ENCODE measurements around the gene P4HA1.

The P4HA1 gene

DNA sequence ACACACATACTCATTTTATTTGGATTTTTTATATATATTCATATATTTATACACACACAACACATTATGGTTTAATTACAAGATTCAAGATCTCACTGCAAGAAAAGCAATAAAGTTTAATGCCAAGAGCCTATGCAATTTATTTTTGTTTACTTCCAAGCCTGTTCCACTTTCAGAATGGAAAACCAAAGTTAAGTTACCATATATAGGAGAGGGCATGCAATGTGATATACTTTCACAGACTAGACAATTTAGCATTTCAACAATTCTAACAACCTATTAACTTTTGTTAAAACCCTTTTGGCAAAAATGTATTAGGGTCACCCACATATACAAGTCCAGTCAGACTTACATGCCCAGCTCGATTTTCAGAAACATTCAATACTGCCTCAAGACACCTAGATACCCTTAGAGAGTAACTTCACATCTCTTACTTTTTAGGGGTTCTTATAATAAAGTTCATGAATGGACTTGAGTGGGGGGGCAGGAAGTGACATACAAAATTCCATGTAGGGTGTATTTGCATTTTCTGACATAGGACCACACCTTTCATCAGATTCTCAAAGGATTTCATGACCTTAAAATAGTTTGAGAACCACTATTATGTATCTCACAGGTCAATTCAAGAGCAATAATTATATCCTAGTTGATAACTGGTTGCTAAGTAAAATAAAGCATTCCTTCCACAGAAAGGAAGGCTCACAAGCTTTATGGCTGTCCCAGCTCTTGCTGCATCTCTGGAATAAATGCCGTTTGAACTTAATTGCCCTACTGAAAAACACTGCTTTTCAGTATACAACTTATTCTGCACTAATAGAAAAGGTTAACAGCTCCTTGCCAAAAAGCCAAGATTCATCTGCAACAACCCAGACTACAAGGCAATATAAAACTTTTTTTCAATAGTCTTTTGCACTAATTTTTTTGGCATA is 2.5 kb downstream of the P4HA1 start:
- DNase-seq (ENCODE audit: low spot score): no peak

DNA sequence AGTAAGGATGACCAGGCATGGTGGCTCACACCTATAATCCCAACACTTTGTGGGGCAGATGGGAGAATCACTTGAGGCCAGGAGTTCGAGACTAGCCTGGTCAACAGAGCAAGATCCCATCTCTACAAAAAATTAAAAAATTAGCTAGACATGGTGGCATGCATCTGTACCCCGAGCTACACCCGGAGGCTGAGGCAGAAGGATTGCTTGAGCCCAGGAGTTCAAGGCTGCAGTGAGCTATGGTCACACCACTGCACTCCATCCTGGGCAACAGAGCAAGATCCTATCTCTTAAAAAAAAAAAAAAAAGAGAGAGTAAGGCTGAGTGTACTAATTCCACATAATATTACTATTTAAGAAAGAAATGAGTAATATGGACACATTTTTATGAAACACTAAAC is 3.8 kb downstream of the P4HA1 start:
- no peak for DNase-seq (ENCODE audit: low spot score)

DNA sequence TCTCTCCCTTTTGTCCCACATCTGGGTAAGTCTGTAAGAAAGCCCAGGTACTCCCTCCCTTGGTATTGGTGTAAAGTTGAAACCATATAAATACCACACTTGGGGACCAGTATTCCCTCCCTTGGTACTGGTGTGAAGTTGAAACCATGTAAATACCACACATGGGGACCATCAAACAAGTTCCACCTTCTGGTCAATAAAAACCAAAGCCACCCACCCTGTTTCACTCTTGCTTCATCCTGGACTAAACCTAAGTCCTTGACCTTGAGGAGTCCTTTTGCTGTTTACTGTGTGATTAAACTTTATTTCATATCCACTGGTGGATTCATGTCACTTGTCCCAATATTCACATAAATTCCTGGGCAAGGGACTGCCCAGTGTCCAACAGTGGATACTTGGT is 8.4 kb downstream of the P4HA1 start:
- no peak for DNase-seq (ENCODE audit: low spot score)

DNA sequence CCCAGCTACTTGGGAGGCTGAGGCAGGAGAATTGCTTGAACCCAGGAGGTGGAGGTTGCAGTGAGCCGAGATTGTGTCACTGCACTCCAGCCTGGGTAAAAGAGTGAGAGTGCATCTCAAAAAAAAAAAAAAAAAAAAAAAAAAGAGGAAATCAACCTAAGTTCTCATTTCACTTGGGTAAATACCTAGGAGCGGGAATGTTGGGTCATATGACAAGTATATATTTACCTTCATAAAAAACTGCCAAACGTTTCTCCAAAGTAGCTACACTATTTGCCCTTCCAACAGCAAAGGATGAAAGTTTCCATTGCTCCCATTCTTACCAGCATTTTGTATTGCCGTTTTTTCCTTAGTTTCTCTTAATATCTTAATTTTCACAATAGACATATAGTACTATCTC is 9.8 kb downstream of the P4HA1 start:
- no peak for DNase-seq (ENCODE audit: low spot score)

DNA sequence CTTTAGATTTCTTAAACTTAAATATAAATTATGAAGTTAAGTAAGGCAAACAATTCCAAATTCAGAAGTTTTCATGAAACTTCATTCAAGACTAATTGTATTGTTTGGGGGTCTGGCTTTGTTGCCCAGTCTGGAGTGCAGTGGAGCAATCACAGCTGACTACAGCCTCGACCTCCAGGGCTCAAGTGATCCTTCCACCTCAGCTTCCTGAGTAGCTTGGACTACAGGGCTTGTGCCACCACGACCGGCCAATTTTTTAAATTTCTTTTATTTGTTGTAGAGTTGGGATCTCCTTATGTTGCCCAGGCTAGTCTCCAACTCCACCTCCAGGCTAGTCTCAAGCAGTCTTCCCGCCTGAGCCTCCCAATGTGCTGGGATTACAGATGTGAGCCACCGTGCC is 12.5 kb downstream of the P4HA1 start:
- no peak for DNase-seq (ENCODE audit: low spot score)

DNA sequence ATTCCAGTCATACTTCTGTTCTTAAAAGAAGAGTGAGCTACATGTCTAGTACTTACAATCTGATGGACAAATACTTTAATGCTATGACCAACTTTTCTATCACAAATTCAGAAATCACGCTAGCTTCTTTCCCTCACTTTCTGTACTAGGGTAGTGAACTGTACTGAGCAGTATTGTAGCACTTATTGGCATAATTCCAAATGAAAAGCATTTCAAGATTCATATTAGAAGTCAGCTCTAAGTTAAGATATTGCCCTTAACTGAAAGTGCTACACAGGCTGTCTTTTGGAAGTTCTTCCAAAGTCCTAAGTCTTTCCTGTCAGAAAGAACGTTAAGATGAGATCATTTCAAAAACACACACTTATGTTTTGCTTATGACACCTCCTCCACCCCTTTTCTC is 13.4 kb downstream of the P4HA1 start:
- no peak for DNase-seq (ENCODE audit: low spot score)

DNA sequence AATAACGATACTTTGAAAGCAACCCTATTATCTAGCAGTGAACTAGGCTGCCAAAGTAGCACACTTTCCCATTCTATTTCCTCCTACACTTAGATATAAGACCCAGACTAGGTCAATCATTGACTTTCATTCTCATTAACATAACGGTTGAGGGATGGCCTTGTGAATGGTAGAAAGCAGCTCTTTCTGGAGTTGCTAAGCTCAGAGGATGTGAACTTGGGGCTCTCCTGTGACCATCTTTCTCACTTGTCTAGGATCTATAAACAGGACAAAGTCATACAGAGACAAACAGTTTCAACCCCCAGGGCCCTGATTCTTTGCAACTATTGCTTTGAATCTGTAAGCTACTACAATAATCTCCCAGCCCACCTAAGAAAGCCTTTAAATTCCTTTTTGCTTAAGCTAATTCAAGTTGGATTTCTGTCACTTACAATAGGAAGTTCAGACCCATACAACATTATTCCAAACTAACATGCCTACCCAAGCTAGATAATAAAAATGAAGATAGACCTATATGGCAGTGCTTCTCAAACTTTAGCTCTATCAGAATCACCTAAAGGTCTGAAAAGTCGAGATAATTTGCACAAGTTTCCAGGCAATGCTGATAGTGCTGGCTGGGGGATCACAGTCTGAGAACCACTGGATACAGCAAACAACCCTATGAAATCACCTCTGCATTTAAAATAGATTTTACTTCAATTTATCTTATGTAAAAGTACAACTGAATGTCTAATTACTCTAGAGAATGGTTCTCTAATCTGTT is 16.7 kb downstream of the P4HA1 start:
- DNase-seq (ENCODE audit: low spot score): no peak

DNA sequence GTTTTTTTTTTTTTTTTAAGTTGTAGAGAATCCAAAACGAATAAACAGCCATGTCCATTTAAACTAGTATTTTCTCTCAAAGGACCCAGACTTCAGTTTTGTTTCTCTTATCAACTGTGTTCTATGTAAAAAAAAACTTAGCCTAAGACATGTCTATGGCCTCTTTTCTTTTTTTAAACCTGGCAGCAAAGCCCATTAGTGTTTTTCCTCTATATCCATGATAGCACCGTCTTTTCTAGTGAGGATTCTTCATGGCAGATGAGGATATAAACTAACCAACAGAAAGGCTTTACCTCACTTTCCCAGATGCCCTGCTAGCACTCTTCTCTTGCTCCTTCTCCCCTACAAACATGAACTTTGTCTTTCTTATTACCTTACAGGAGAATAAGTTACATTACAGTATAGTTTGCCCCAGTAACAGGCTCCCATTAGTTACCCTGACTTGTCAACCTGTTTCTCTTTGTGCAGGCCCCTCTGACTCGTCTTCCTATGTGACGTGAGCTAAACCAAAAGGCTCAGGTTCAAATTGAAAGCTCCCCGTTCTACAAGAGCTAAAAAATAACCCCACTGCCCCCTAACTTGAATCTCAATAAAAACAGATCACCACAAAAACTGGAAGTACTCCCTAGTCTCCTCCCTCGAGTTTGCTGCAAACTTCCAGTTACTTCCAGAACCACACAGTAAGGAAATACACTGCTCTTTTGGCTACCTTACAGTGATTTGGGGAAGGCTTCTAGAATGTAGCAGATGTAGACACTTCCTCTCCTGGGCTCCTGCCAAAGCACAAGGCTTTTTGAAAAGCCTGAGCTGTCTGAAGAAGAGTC is 20.1 kb downstream of the P4HA1 start:
- DNase-seq (ENCODE audit: low spot score): no peak

DNA sequence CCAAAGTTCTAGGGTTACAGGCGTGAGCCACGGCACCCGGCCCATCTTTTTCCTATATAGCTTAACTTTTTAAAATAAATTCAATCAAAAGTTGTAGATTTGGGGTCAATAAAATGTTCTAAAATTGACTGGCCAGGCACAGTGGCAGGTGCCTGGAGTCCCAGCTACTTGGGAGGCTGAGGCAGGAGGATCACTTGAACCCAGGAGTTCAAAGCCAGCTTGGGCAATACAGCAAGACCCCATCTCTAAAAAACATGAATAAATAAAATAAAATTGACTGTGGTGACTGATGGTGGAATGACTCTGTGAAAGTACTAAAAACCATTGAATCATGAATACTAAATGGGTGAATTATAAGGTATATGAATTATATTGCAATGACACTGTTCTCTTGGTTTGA is 20.8 kb downstream of the P4HA1 start:
- no peak for DNase-seq (ENCODE audit: low spot score)

DNA sequence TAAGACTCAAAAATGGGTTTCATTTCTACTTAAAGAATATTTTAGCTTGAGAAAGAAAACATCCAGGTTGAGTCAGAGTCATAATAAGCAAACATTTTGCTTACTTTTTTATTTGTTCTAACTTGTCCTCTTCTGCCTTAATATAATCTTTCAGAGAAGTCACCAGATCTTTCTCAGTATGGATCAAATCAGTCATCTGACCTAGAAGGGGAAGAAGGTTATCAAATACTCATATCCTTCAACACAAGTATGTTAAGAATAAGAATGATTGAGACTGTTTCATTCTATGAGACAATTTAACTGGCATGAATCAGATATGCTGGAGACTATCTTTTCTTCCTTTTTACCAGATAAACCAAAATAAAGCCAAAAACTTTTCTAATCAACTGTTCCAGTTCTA is 23.0 kb downstream of the P4HA1 start:
- no peak for DNase-seq (ENCODE audit: low spot score)

DNA sequence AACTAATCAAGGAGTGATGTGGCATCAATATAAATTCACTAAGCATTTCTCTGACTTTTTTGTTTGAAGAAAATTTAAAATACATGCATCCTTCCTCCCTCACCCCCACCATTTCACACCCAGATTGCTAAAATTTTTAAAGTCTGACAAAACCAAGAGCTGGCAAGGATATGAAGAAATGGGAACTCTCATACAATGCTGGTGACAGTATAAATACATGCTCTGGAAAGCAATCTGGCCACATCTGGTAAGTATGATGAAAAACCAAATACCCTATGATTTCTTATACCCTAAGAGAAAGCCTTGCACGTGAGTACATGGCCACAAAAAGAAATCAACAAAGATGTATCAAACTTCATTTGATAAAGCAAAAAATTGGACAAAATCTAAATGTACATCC is 31.2 kb downstream of the P4HA1 start:
- DNase-seq (ENCODE audit: low spot score): no peak

DNA sequence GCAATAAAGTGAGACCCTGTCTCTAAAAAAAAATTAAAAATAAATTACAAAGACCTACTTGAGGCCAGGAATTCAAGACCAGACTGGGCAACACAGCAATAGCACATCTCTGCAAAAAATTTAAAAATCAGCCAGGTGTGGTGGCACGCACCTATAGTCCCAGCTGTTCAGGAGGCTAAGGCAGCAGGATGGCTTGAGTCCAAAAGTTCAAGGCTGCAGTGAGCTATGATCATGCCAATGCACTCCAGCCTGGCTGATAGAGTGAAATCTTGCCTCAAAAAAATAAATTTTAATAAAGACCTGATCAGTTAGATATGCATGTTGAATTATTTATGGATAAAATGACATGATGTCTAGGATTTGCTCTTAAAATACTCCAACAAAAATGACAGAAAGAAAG is 34.9 kb downstream of the P4HA1 start:
- DNase-seq (ENCODE audit: low spot score): no peak

DNA sequence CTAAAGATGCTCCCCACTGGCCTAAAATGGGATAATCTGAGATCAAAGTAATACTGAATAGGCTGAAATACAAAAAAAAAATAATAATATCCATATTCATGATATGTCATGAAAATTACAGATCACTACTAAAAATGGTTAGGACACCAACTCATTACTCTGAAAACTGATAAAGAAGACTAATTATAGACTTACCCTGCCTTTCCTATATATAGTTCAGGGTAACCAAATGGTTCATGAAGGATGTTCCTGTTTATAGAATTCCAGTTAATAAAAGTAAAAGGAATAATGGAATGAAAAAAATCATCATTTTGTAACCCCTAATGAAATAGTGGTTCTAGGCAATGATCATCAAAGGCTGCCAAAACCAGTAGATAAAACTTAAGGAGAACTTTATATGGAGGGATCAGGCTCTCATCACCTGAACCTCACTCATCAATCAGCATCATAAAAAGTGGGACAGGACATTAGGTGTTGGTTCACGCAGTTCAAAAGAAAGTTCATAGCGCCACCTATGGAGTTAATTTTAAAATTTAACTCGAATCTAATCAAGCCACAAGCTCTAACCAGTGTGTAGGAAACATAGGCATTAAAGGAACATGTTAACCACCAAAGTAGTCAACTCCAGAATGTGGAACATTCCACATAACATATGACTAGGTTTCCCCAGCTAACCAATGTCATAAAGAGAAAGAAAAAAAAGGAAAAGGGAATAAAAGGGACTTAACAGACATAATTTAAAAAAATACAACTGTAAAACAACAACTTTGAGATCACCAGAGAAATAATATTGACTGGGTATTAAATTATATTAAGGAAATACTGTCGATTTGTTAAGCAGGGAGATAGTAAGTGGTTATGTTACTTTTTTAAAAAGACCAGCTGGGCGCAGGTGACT is 35.7 kb downstream of the P4HA1 start:
- peak; percentile 38 for DNase-seq (ENCODE audit: low spot score)

DNA sequence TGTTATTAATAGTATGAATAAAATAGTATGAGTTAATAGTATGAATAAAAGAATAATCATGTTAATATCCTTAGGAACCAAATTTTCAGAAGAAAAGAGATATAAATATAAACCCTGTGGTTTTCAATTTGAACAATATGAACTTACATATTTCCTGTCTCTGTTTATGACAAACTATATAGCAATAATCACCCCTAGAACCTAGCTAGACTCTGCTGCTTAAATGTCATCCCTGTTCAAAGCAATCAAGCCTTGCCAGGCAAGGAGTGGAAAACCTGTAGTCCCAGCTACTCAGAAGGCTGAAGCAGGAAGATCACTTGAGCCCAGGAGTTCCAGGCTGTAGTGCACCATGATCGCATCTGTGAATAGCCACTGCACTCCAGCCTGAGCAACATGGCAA is 36.5 kb downstream of the P4HA1 start:
- DNase-seq (ENCODE audit: low spot score): no peak

DNA sequence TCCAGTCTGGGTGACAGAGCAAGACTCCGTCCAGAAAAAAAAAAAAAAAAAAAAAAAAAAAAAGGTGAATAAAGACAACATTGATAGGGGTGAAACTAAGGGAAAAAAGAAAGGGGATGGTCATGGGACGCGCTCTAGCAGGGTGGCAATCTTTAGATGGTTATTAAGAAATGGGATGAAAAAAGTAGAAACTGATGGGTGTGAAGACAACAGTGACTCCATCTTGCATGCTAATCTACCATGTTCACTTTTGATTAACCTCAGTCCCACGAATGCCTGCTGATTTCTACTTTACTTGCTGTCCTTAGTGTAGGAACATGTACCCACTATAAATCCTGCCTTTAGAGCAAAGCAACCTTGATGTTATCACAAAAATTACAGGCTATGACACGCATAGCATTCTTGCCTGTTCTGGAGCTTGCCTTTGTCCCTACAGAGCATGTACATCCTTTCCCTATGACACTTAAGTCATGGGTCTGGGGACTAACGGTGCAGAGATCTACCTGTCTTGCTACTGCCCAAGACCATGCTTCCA is 38.5 kb downstream of the P4HA1 start:
- no peak for DNase-seq (ENCODE audit: low spot score)

DNA sequence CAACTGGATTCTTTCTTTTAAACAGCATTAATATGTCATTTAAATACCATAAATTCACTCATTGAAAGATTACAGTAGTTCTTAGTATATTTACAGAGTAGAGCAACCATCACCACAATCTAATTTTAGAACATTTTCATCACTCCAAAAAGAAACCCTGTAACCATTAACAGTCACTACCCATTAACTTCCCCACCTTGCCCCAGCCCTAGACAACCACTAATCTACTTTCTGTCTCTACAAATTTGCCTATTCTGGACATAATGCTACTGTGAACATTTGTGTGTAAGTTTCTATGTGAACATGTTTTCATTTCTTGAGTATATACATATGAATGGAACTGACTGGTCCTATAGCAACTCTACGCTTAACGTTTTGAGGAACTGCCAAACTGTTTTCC is 42.4 kb downstream of the P4HA1 start:
- DNase-seq (ENCODE audit: low spot score): no peak

DNA sequence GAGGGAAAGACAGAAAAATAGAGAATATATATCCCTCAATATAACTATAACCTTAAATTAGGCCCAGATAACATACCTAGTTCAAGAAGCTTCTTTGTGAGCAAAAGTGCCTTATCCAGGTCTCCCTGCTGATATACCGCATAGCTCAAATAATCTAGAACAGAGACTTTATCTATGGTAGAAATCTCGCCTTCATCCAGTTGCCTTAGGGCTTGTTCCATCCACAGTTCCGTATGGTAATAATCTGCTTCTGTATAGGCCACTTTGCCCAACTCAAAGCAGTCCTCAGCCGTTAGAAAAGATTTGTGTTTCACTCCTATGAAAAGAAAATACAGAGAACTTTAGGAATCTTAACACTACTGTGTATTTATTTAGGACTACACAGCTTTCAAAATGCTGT is 43.4 kb downstream of the P4HA1 start:
- DNase-seq (ENCODE audit: low spot score): no peak

DNA sequence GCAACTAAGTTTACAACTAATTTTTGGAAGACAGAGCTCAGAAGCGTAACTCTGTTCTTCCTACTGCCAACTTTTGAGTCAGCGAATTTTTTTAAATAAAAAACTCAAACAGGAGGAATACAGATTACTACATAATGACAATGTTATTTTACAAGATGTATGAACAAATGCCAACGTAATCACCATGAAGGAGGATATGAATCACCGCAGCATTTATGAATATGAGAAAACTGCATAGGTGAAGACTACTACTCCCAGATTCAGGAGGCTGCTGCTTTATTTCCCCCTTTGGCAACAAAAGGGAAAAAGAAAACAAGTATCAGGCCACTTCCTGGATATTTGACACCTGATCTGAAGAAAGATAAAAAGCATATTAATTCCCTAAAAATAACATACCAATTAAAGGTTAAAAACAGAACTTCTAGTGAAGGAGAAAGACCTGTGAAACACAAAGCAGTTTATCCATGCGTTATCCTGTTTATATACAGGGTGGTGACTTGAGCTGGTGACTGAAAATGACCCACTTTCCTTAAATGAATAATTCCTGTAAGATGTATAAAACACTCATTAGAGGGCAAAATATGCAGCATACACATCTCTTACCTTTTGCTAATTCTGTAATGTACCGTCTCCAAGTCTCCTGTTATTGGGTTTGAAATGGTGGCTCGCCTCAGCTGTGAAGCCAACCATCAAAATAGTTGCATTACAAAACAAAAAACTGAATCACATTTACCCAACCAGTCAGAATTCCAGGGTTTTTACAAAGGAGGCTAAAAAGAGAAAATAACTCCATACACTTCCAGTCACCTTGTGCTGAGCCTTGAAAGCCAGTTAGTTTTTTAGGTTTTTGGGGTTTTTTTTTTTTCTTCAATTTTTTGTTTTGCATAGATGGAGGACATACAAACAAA is 52.0 kb downstream of the P4HA1 start:
- no peak for DNase-seq (ENCODE audit: low spot score)

DNA sequence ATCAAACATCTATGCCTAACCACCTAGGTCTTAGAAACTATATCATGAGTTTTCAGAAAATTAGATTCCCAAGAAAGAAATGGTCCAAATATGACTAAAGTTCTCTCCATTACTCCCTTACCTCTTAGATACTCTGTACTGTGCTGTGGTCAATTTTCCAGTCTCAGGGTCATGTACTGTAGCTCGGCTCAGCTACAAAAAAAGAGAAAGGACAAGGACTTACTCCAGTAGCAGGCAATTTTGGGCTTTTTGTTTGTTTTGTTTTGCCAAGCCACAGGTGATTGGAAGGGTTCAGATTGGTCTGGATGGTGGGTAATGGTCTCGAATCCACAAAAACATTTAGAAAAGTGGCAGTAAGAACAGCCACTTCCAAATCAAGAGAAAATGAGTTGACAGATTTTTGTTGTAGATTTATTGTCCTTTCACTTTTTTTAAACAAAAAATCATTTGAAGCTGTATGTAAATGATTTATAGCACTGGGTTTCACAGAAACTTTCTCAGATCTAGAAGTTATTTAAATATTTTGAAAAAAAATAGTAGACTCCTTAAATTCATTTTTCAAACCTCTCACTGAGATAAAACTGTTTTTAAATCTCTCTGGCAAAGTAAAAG is 52.8 kb downstream of the P4HA1 start:
- no peak for DNase-seq (ENCODE audit: low spot score)

DNA sequence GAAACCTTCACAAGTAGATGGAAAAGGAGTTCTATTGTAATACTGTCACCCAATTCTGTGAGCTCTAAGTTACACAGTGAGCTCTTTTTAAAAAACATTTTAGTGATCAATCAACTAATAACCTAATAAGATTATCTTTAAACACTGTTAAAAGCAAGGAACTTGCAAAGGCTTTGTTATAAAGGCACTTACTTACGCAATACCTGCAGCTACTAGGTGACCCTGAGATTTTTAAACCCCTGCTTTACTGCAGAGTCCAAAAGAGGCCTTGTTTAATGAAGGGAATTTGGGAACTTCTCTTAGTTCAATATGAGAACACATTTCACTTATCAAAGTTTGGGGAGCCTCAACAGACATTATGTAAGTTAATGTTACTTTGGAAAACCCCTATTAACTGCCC is 53.3 kb downstream of the P4HA1 start:
- no peak for DNase-seq (ENCODE audit: low spot score)

Measured in D341Med (cell line).